ENCODE results near the gene KCNQ4. TPM values are rescaled to one million over a fixed set of nuclear protein-coding genes. Genes with fewer than 3 reads are reported as not detected.

The KCNQ4 gene
- total RNA-seq, 1 experiment from 2014 or later, result 1.4 TPM

DNA sequence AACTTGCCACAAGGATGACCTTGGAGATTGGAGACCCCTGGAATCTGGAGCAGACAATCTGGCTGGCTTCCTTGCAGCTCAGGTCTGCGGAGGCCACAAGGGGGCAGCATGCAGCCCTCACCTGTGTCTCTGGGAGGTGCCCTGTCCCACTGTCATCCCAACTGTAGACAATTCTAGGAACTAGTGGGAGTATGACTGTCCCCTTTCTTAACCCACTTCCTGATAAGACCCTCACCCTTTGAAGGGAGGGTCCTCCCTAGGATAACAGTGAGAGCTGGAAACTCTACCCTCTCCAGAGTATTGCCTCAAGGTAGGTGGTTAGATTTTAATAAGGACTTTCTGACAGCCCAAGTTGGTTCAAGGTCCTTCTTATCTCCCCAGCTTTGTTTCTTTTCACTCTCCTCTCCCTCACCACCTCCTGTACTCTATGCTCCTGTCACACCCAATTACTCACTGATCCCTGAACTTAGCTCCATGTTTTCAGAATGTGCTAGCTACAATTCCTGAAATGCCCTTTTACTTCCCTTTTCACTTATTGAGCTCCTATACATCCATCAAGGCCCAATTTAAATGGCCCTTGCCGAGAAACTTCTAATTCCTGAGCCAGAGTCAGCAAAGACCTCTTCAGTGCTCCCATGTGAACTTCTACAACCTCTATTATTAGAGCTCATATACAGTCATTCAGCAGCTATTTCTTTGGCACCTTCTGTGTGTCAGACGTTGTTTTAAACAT is 9.2 kb upstream of the KCNQ4 start:
- H2BK120ac ChIP-seq (ENCODE audit: low read depth, low read length, poor library complexity, severe bottlenecking), result no peak overlapping the region
- no peak overlapping the region for H3T11ph ChIP-seq (ENCODE audit: low read length)
- peaks cover 4% of the 10 kb centered on the region for H3K4me1 ChIP-seq (ENCODE audit: insufficient read depth, low read length)
- H4K5ac ChIP-seq (ENCODE audit: insufficient read length, low read depth, low read length), result no peak overlapping the region
- H3K4me1 Mint-ChIP-seq, result peaks cover 20 to 32% of the 10 kb centered on the region in 2 experiments
- no peaks in the 10 kb centered on the region for H3K79me1 ChIP-seq (ENCODE audit: insufficient read depth, low read depth, low read length, poor library complexity, severe bottlenecking)
- no peak overlapping the region for H2BK12ac ChIP-seq (ENCODE audit: insufficient read length, low read depth, low read length)
- TF ChIP-seq CTCF (conservative IDR thresholded peaks at IDR 0.05), result peak; percentile 95
- no peak overlapping the region for H3K4me3 Mint-ChIP-seq
- H3K27ac ChIP-seq (ENCODE audit: insufficient read length, low read depth, low read length), result no peak overlapping the region
- no peaks in the 10 kb centered on the region; the same call in none of the 2 replicates for H3K27me3 Mint-ChIP-seq (ENCODE audit: low read depth)
- H3K27ac Mint-ChIP-seq, result peak overlapping the region; percentile 21 to 84 (median 78); a peak in 5 of 7 replicates
- no CpG with 5 or more reads among the region's 3 CpGs for WGBS (ENCODE audit: extremely low coverage, insufficient read length, low lambda C conversion rate)
- no peaks in the 10 kb centered on the region for H3K23me2 ChIP-seq (ENCODE audit: insufficient read length, low read depth, low read length, poor library complexity, severe bottlenecking)
- no peak overlapping the region for H3K9ac ChIP-seq (ENCODE audit: extremely low read depth, insufficient read length, low read length)
- H3K9me3 Mint-ChIP-seq, result peaks cover 20% of the 10 kb centered on the region in 2 experiments
- no peak overlapping the region for H3K18ac ChIP-seq (ENCODE audit: insufficient read length, low read depth, low read length)
- no peak overlapping the region for H2BK5ac ChIP-seq (ENCODE audit: insufficient read length, low read length)
- no peak overlapping the region for H2BK20ac ChIP-seq (ENCODE audit: low read depth, low read length, poor library complexity, severe bottlenecking)
- H3K23ac ChIP-seq (ENCODE audit: insufficient read length, low read depth, low read length), result no peak overlapping the region
- no peak overlapping the region for H2BK15ac ChIP-seq (ENCODE audit: low read depth, low read length)
- no peak overlapping the region for H4K8ac ChIP-seq (replicated peaks; ENCODE audit: insufficient read length, low read depth, low read length)
- no peak overlapping the region for H4K91ac ChIP-seq (ENCODE audit: insufficient read length, low read depth, low read length)
- no peak overlapping the region for H2AK5ac ChIP-seq (ENCODE audit: insufficient read length, low read length)
- H3K36me3 Mint-ChIP-seq (ENCODE audit: insufficient read depth in 1 of 3, low read depth in 3 of 3), result peaks cover 20 to 54% (median 48%) of the 10 kb centered on the region in 3 experiments
- H3K56ac ChIP-seq (ENCODE audit: insufficient read length, low read depth, low read length), result no peak overlapping the region
- no peak overlapping the region for H3K4ac ChIP-seq (ENCODE audit: low read depth, low read length)
- no peak overlapping the region for H3K14ac ChIP-seq (ENCODE audit: insufficient read depth, low read length)
- no peaks in the 10 kb centered on the region for H4K20me1 ChIP-seq (ENCODE audit: control insufficient read depth, insufficient read depth, insufficient read length)
- H2AFZ ChIP-seq (ENCODE audit: low read length), result no peak overlapping the region
- H3K4me2 ChIP-seq (ENCODE audit: insufficient read depth, insufficient read length, low read length), result no peak overlapping the region
- no peaks in the 10 kb centered on the region for H3K27me3 ChIP-seq (ENCODE audit: insufficient read depth, low read length)
- peak; percentile 83 for DNase-seq
- no peaks in the 10 kb centered on the region for H3K79me2 ChIP-seq (ENCODE audit: insufficient read depth, low read length)
- no peaks in the 10 kb centered on the region for H3K9me3 ChIP-seq (ENCODE audit: control insufficient read depth, low read depth, low read length)
